Stimulated activated naive B cell treated with anti-CD40 and anti-IgM and Interleukin-4, amounts not matched to agents 10 μg/mL and 1 μg/mL and 100 μg/mL, for 72 hours (primary cell): Measurements from ENCODE around the gene S1PR2.

Source experiments
- ATAC-seq, 2 donors: fragments of 150-1000 bp; cut with Tn5 transposase; replicated peaks; 2 replicates each; pipeline ENCODE4 v1.10.0; 2021; ENCODE audit warnings: moderate library complexity in 1 of 2
- DNase-seq: peaks from one replicate; pipeline ENCODE4 v3.0.0; 2021
- H3K27ac Mint-ChIP-seq: one replicate; pipeline ENCODE4 v1.8.0; 2022; ENCODE audit warnings: mild to moderate bottlenecking, mixed read lengths
- H3K27me3 Mint-ChIP-seq, 2 donors: one replicate each; pipeline ENCODE4 v1.8.0; 2022; ENCODE audit warnings: mixed read lengths in 2 of 2
- H3K36me3 Mint-ChIP-seq, 2 donors: one replicate each; pipeline ENCODE4 v1.8.0; 2022; ENCODE audit warnings: mixed read lengths in 2 of 2, mild to moderate bottlenecking in 1 of 2
- H3K4me1 Mint-ChIP-seq, 2 donors: one replicate each; pipeline ENCODE4 v1.8.0; 2022; ENCODE audit warnings: mixed read lengths in 2 of 2, mild to moderate bottlenecking in 1 of 2
- H3K4me3 Mint-ChIP-seq, 2 donors: one replicate each; pipeline ENCODE4 v1.8.0; 2022; ENCODE audit warnings: mild to moderate bottlenecking in 2 of 2, mixed read lengths in 2 of 2, moderate library complexity in 1 of 2
- H3K9me3 Mint-ChIP-seq, 2 donors: one replicate each; pipeline ENCODE4 v1.8.0; 2022; ENCODE audit warnings: mixed read lengths in 2 of 2, mild to moderate bottlenecking in 1 of 2

S1PR2 gene

DNA sequence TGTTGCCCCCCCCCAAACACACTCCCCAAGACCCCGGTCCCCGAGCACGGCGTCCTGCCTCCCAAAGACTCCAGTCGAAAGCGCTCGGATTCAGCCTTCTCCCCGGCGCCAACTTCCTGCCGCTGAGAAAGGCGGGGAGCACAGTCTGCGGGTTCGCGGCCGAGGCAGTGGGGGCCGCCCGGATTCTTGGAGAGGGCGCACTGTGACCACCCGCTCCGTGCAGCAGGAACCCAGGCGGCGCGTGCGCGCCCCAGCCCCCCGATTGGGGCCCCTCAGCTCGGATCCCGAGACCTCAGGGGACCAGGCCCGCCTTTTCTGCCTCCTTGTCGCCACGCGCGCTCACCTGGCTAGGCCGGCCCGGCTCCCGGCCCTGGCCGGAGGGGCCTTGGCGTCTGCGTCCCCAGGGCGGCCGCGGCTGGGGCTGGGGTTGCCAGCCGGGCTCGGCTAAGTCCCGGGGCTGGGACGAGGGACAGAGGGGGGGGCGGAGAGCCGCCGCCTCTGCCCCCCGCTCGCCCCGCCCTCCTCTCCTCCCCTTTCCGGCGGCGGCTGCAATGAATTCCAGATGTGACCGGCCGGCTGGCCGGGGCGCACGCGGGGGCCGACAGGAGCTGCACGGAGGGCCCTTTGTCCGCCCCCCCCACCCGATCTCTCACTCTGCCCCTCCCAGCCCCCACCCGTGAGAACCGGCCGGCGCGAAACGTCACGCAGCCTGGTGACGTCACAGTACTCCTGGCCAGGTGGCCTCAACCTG is at the start of gene S1PR2:
S1PR2 (minus strand) TSS at position 471 of the 751 bp plus-strand sequence. CDS start 6,426 bp downstream, outside the sequence.
- no peaks in the 10 kb centered on the region for H3K9me3 Mint-ChIP-seq
- no peaks in the 10 kb centered on the region for H3K36me3 Mint-ChIP-seq
- H3K4me1 Mint-ChIP-seq: peaks cover 27 to 56% of the 10 kb centered on the region in 2 donors
- peak; percentile 63 for DNase-seq
- ATAC-seq: peak; percentile 38 to 41
- H3K27me3 Mint-ChIP-seq: no peaks in the 10 kb centered on the region
- peak within 1 kb of the TSS; percentile 84 to 94 for H3K4me3 Mint-ChIP-seq
- H3K27ac Mint-ChIP-seq: peak within 1 kb of the TSS; percentile 88

GRCh38 chr19:10279737-10280442 is 48.8 kb upstream of the S1PR2 start:
- peaks cover 32 to 55% of the 10 kb centered on the region in 2 donors for H3K4me1 Mint-ChIP-seq
- peak overlapping the region; percentile 70 for H3K27ac Mint-ChIP-seq
- ATAC-seq: no peak
- H3K27me3 Mint-ChIP-seq: no peaks in the 10 kb centered on the region
- peak overlapping the region; percentile 3 to 58 for H3K4me3 Mint-ChIP-seq
- peaks cover 57 to 65% of the 10 kb centered on the region in 2 donors for H3K36me3 Mint-ChIP-seq
- H3K9me3 Mint-ChIP-seq: no peaks in the 10 kb centered on the region
- no peak for DNase-seq

DNA sequence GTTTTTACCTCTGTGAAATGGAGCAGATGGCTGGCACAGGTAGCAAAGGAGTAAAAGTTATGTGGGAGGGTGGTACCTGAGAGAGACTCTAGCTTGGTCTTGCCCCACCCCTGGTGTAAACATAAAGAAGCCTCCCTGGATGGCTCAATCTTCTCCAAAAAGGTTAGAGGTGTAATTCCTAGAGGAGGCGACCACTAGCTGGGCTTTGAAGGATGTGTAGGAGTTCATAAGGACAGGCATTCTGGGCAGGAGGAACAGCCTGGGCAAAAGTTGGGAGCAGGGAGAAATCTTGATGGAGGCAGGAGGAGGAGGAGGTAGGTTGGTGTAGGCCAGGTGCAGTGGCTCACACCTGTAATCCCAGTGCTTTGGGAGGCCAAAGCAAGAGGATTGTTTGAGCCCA is 47.8 kb upstream of the S1PR2 start:
- Mint-ChIP-seq H3K27ac (peak overlapping the region; percentile 73), H3K4me1 (peaks cover 36 to 55% of the 10 kb centered on the region in 2 donors), H3K9me3 (no peaks in the 10 kb centered on the region), H3K36me3 (peaks cover 55 to 67% of the 10 kb centered on the region in 2 donors), H3K4me3 (peak overlapping the region; percentile 37 to 67), H3K27me3 (no peaks in the 10 kb centered on the region)
- ATAC-seq: no peak
- no peak for DNase-seq

GRCh38 chr19:10277795-10278589 is 46.9 kb upstream of the S1PR2 start:
- ATAC-seq: peak; percentile 49 to 71
- Mint-ChIP-seq H3K4me1 (peaks cover 30 to 53% of the 10 kb centered on the region in 2 donors), H3K9me3 (no peaks in the 10 kb centered on the region), H3K27me3 (no peaks in the 10 kb centered on the region), H3K27ac (peak overlapping the region; percentile 74), H3K36me3 (peaks cover 49 to 63% of the 10 kb centered on the region in 2 donors), H3K4me3 (peak overlapping the region; percentile 52 to 63)
- DNase-seq: no peak

- peaks cover 44 to 63% of the 10 kb centered on the region in 2 donors for H3K36me3 Mint-ChIP-seq
- H3K27me3 Mint-ChIP-seq: no peaks in the 10 kb centered on the region
- DNase-seq: no peak
- peak overlapping the region; percentile 72 to 80 for H3K4me3 Mint-ChIP-seq
- no peaks in the 10 kb centered on the region for H3K9me3 Mint-ChIP-seq
- H3K27ac Mint-ChIP-seq: peak overlapping the region; percentile 91
- ATAC-seq: no peak
- peaks cover 36 to 69% of the 10 kb centered on the region in 2 donors for H3K4me1 Mint-ChIP-seq
Observed at GRCh38 chr19:10274589-10274988, 43.5 kb upstream of the S1PR2 start.

DNA sequence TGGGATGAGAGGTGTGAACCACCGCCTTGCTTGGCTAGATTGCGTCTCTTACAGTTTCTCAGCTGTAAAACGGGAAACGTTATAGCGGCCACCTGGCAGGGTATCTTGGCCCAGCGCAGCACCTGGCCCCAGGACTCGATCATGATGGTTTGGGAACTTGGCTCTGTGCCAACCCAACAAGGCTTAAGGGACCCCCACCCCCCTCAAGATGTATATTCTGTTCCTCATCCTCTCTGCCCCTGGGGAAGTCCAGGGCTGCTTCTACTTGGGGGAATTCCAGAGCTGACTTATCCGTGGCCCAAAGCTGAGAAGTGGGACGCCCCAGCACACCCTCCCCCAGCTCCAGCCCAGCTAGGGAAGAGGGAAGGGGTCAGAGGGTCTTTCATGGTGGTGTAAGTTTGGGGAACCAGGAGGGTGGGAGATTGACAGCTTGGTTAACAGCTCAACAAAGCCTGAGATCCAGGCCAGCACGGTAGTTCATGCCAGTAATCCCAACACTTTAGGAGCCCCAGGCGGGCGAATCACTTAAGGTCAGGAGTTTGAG is 40.5 kb upstream of the S1PR2 start:
- DNase-seq (peak; percentile 81), ATAC-seq (peak; percentile 30 to 37)
- no peaks in the 10 kb centered on the region for H3K27me3 Mint-ChIP-seq
- H3K4me1 Mint-ChIP-seq: peaks cover 26 to 47% of the 10 kb centered on the region in 2 donors
- no peaks in the 10 kb centered on the region for H3K9me3 Mint-ChIP-seq
- peak overlapping the region; percentile 99 for H3K27ac Mint-ChIP-seq
- peaks cover 25 to 37% of the 10 kb centered on the region in 2 donors for H3K36me3 Mint-ChIP-seq
- peak overlapping the region; percentile 94 to 97 for H3K4me3 Mint-ChIP-seq

- Mint-ChIP-seq H3K27me3 (no peaks in the 10 kb centered on the region), H3K9me3 (no peaks in the 10 kb centered on the region), H3K4me3 (peak within 1 kb of the TSS; percentile 94 to 97), H3K36me3 (peaks cover 25 to 37% of the 10 kb centered on the region in 2 donors), H3K4me1 (peaks cover 26 to 47% of the 10 kb centered on the region in 2 donors), H3K27ac (peak within 1 kb of the TSS; percentile 99)
- ATAC-seq (peak; percentile 65 to 67), DNase-seq (peak; percentile 86)
Observed at GRCh38 chr19:10270616-10271394, 39.7 kb upstream of the S1PR2 start, which contains the start of gene ICAM1. Gene ICAM1, plus strand, starts transcription at chr19:10271120. Its CDS starts 40 bp downstream, at chr19:10271160.

GRCh38 chr19:10270180-10270615 is 39.1 kb upstream of the S1PR2 start:
- peak; percentile 96 for DNase-seq
- peak overlapping the region; percentile 99 for H3K27ac Mint-ChIP-seq

GRCh38 chr19:10269333-10270179 is 38.4 kb upstream of the S1PR2 start:
- no peaks in the 10 kb centered on the region for H3K9me3 Mint-ChIP-seq
- peak overlapping the region; percentile 99 for H3K27ac Mint-ChIP-seq
- H3K36me3 Mint-ChIP-seq: peaks cover 17 to 28% of the 10 kb centered on the region in 2 donors
- DNase-seq (peak; percentile 86), ATAC-seq (peak; percentile 67 to 71)
- peak overlapping the region; percentile 94 to 97 for H3K4me3 Mint-ChIP-seq
- no peaks in the 10 kb centered on the region for H3K27me3 Mint-ChIP-seq
- peaks cover 22 to 39% of the 10 kb centered on the region in 2 donors for H3K4me1 Mint-ChIP-seq

More at GRCh38 chr19:10270180-10270615, 39.1 kb upstream of the S1PR2 start:
- ATAC-seq: peak; percentile 78 to 83
- Mint-ChIP-seq H3K36me3 (peaks cover 23 to 35% of the 10 kb centered on the region in 2 donors), H3K9me3 (no peaks in the 10 kb centered on the region), H3K4me3 (peak overlapping the region; percentile 94 to 97), H3K27me3 (no peaks in the 10 kb centered on the region), H3K4me1 (peaks cover 26 to 46% of the 10 kb centered on the region in 2 donors)

GRCh38 chr19:10268071-10268470 is 36.9 kb upstream of the S1PR2 start:
- Mint-ChIP-seq H3K4me3 (no peak overlapping the region), H3K36me3 (peaks cover 13 to 20% of the 10 kb centered on the region in 2 donors), H3K4me1 (peaks cover 19 to 28% of the 10 kb centered on the region in 2 donors), H3K9me3 (no peaks in the 10 kb centered on the region), H3K27me3 (no peaks in the 10 kb centered on the region), H3K27ac (no peak overlapping the region)
- ATAC-seq: no peak
- DNase-seq: no peak

DNA sequence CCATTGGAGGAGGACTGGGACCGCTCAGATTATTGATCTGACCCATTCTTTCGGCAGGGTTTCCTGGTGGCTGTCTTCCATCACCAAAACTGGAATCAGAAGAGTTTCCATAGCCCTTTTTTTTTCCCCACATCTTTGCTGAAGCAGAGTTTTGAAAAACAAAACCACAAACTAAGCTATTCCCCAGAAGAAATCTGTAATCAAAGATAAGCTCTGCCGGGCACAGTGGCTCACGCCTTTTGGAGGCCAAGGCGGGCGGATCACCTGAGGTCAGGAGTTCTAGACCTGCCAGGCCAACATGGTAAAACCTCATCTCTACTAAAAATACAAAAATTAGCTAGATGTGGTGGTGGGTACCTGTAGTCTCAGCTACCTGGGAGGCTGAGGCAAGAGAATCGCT is 35.6 kb upstream of the S1PR2 start:
- Mint-ChIP-seq H3K27me3 (no peaks in the 10 kb centered on the region), H3K4me3 (no peak overlapping the region), H3K9me3 (no peaks in the 10 kb centered on the region), H3K4me1 (peaks cover 13 to 19% of the 10 kb centered on the region in 2 donors), H3K27ac (no peak overlapping the region), H3K36me3 (peaks cover 5 to 8% of the 10 kb centered on the region in 2 donors)
- DNase-seq (no peak), ATAC-seq (no peak)

- DNase-seq: no peak
- Mint-ChIP-seq H3K4me3 (no peak overlapping the region), H3K27ac (no peak overlapping the region), H3K9me3 (no peaks in the 10 kb centered on the region), H3K27me3 (no peaks in the 10 kb centered on the region), H3K36me3 (peaks cover 14 to 18% of the 10 kb centered on the region in 2 donors), H3K4me1 (peaks cover 9 to 26% of the 10 kb centered on the region in 2 donors)
- no peak for ATAC-seq
Observed at GRCh38 chr19:10262771-10263170, 31.6 kb upstream of the S1PR2 start.
